22Rv1 (cell line): Measurements from ENCODE around the gene SH3RF1.
A peak's percentile ranks its signal among the peaks of the same experiment; 100 is the strongest.

Experiments used
- H3K27ac ChIP-seq: fragments of 450-650 bp; 2 replicates; pipeline ENCODE4 v1.5.1; 2017
- CTCF ChIP-seq: fragments of 450-650 bp; IDR thresholded peaks from 2 replicates; pipeline ENCODE4 v1.5.1; 2017; ENCODE audit warnings: mild to moderate bottlenecking
- ZFX ChIP-seq: fragments of 450-650 bp; IDR thresholded peaks from 2 replicates; pipeline ENCODE4 v1.6.1; 2017; ENCODE audit warnings: antibody characterized with exemption, borderline replicate concordance

The SH3RF1 gene

GRCh38 chr4:169225058-169225751 lies 45.6 kb downstream of the SH3RF1 start:
- TF ChIP-seq CTCF (no peak), ZFX (no peak)
- H3K27ac ChIP-seq, result no peak overlapping the region

- no peak overlapping the region for H3K27ac ChIP-seq
- TF ChIP-seq CTCF (no peak), ZFX (no peak)
Measured at GRCh38 chr4:169222761-169223160, 48.0 kb downstream of the SH3RF1 start.

- H3K27ac ChIP-seq, result no peak overlapping the region
- TF ChIP-seq CTCF, result no peak
- TF ChIP-seq ZFX, result no peak
Measured at GRCh38 chr4:169221662-169222061, 49.1 kb downstream of the SH3RF1 start.

GRCh38 chr4:169220854-169221411 lies 49.8 kb downstream of the SH3RF1 start:
- H3K27ac ChIP-seq, result no peak overlapping the region

DNA sequence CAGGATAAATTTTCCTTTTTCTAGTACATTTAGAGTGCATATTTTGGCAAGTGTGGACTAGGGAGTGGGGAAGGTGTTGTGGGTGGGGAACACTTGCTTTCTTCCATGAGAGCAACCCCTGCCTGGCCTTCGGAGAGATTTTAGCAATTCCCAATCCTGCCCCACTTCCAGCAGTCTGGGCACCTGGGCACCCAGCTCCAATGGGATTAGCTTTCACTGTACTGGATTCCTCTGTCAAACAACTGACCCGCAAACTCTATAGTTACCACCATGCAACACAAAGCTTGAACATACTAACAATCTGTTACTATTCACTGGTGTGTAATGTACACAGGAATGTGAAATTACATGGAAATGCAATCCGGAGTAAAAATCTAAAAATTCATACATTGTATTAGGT lies 50.3 kb downstream of the SH3RF1 start:
- no peak for TF ChIP-seq CTCF
- no peak for TF ChIP-seq ZFX

More at GRCh38 chr4:169220854-169221411, 49.8 kb downstream of the SH3RF1 start:
- TF ChIP-seq CTCF, result no peak
- TF ChIP-seq ZFX, result no peak

GRCh38 chr4:169219440-169219839 lies 51.3 kb downstream of the SH3RF1 start:
- TF ChIP-seq ZFX (no peak), CTCF (no peak)
- peak overlapping the region; percentile 36 for H3K27ac ChIP-seq

More for the DNA sequence above, 50.3 kb downstream of the SH3RF1 start:
- no peak overlapping the region for H3K27ac ChIP-seq

DNA sequence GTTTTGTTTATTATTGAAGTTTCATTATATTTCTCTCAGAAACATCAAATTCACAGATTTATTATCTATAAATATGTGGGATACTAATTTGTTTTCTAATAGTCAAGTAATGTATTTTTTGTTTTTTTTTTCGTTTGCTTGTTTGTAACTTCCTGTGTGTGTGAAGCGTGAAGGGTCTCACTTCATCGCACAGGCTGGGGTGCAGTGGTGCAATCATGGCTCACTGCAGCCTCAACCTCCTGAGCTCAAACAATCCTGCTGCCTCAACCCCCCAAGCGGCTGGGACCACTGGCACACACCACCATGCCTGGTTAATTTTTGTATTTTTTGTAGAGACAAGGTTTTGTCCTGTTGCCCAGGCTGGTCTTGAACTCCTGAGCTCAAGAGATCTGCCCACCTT lies 55.1 kb downstream of the SH3RF1 start:
- no peak overlapping the region for H3K27ac ChIP-seq
- TF ChIP-seq ZFX (no peak), CTCF (no peak)
